Stimulated activated CD8-positive, alpha-beta memory T cell treated with anti-CD3 and anti-CD28 coated beads, Interleukin-15, amount 100 ng/mL, for 1 hour (primary cell): ENCODE measurements around the gene ACE.

Experiments
- DNase-seq: peaks from one replicate; pipeline ENCODE4 v3.0.0-alpha.2; 2020; ENCODE audit warnings: low read depth

ACE gene

GRCh38 chr17:63476854-63477479 lies at the start of gene ACE:
Gene ACE, plus strand, starts transcription at chr17:63477061. Its CDS starts 34 bp downstream, at chr17:63477095.
- DNase-seq, result no peak

- DNase-seq, result no peak
These were observed 47.1 kb upstream of the ACE start for GRCh38 chr17:63429766-63430165.

- DNase-seq, result no peak
These were observed 46.6 kb upstream of the ACE start for GRCh38 chr17:63430223-63430622.

GRCh38 chr17:63431618-63431938 lies 45.3 kb upstream of the ACE start:
- DNase-seq, result no peak

GRCh38 chr17:63431939-63432804 lies 44.7 kb upstream of the ACE start:
- DNase-seq, result no peak

GRCh38 chr17:63433746-63434591 lies 42.9 kb upstream of the ACE start:
- DNase-seq, result no peak

- DNase-seq, result no peak
These were observed 41.8 kb upstream of the ACE start for GRCh38 chr17:63434951-63435571.

GRCh38 chr17:63435681-63436522 lies 41.0 kb upstream of the ACE start:
- no peak for DNase-seq

- DNase-seq, result no peak
These were observed 40.2 kb upstream of the ACE start for GRCh38 chr17:63436523-63437110.

GRCh38 chr17:63437287-63438091 lies 39.4 kb upstream of the ACE start:
- no peak for DNase-seq

- DNase-seq, result no peak
These were observed 38.5 kb upstream of the ACE start for GRCh38 chr17:63438092-63439051.

GRCh38 chr17:63439687-63440086 lies 37.2 kb upstream of the ACE start:
- DNase-seq, result no peak

GRCh38 chr17:63440127-63440769 lies 36.6 kb upstream of the ACE start:
- no peak for DNase-seq

- no peak for DNase-seq
These were observed 36.0 kb upstream of the ACE start for GRCh38 chr17:63440770-63441335.

- DNase-seq, result no peak
These were observed 35.2 kb upstream of the ACE start for GRCh38 chr17:63441654-63442053.

- DNase-seq, result no peak
These were observed 34.8 kb upstream of the ACE start for GRCh38 chr17:63442074-63442473.

GRCh38 chr17:63442549-63443035 lies 34.3 kb upstream of the ACE start:
- no peak for DNase-seq

GRCh38 chr17:63443053-63443452 lies 33.8 kb upstream of the ACE start:
- no peak for DNase-seq
